DOHH2 (cell line): ENCODE results near the gene PCDH17.

ENCODE experiments used
- CTCF ChIP-seq: fragments of 200-600 bp; sonication (generic); IDR thresholded peaks from one replicate; pipeline ENCODE4 v1.5.1; 2014; ENCODE audit warnings: antibody characterized with exemption, mild to moderate bottlenecking, low read depth, low read length; ENCODE audit not compliant: poor library complexity, severe bottlenecking
- EZH2phosphoT487 ChIP-seq: fragments of 200-600 bp; sonication (generic); IDR thresholded peaks from 2 replicates; pipeline ENCODE4 v1.6.1; 2017; ENCODE audit warnings: borderline replicate concordance, mild to moderate bottlenecking, antibody characterized with exemption, low read length, moderate library complexity, mixed read lengths

- no peak for TF ChIP-seq CTCF
- no peak for TF ChIP-seq EZH2phosphoT487
Observed at GRCh38 chr13:57582032-57582431, 49.5 kb upstream of the PCDH17 start.
